VCaP (cell line): ENCODE data around the gene PLSCR1.

ENCODE experiments used
- H3K27ac ChIP-seq: fragments of 450-650 bp; 2 replicates; pipeline ENCODE4 v1.5.1; 2017
- TF ChIP-seq, protein P1 (sequence below): fragments of 450-650 bp; conservative IDR thresholded peaks from 2 replicates; pipeline ENCODE4 v1.5.1; 2017; ENCODE audit warnings: mild to moderate bottlenecking, moderate library complexity

PLSCR1 gene

GRCh38 chr3:146468671-146469149, 75.7 kb downstream of the PLSCR1 start:
- no peak overlapping the region for H3K27ac ChIP-seq
- TF ChIP-seq, protein P1, sequence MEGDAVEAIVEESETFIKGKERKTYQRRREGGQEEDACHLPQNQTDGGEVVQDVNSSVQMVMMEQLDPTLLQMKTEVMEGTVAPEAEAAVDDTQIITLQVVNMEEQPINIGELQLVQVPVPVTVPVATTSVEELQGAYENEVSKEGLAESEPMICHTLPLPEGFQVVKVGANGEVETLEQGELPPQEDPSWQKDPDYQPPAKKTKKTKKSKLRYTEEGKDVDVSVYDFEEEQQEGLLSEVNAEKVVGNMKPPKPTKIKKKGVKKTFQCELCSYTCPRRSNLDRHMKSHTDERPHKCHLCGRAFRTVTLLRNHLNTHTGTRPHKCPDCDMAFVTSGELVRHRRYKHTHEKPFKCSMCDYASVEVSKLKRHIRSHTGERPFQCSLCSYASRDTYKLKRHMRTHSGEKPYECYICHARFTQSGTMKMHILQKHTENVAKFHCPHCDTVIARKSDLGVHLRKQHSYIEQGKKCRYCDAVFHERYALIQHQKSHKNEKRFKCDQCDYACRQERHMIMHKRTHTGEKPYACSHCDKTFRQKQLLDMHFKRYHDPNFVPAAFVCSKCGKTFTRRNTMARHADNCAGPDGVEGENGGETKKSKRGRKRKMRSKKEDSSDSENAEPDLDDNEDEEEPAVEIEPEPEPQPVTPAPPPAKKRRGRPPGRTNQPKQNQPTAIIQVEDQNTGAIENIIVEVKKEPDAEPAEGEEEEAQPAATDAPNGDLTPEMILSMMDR, result no peak

DNA sequence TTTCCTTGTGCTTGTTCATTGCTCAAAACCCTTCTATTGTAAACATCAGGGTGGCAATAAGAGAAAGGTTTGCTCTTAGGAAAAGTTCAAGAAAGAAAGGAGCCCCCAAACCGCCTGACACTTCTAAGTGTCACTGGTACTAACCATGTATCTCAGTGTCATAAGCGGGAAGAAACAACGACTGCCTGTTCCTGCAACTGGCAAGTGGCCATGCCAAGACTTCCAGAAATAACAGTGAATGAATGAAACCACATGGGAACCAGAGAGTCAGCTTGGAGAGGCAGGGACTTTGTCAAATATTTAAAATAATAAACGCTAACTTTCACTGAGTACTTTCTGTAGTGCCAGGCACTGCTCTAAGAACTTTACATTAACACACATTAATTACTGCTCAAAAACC, 76.2 kb downstream of the PLSCR1 start:
- TF ChIP-seq, protein P1, result no peak

GRCh38 chr3:146466604-146467003, 77.8 kb downstream of the PLSCR1 start:
- no peak overlapping the region for H3K27ac ChIP-seq
- TF ChIP-seq, protein P1, result no peak

More for the DNA sequence above, 76.2 kb downstream of the PLSCR1 start:
- H3K27ac ChIP-seq, result no peak overlapping the region

DNA sequence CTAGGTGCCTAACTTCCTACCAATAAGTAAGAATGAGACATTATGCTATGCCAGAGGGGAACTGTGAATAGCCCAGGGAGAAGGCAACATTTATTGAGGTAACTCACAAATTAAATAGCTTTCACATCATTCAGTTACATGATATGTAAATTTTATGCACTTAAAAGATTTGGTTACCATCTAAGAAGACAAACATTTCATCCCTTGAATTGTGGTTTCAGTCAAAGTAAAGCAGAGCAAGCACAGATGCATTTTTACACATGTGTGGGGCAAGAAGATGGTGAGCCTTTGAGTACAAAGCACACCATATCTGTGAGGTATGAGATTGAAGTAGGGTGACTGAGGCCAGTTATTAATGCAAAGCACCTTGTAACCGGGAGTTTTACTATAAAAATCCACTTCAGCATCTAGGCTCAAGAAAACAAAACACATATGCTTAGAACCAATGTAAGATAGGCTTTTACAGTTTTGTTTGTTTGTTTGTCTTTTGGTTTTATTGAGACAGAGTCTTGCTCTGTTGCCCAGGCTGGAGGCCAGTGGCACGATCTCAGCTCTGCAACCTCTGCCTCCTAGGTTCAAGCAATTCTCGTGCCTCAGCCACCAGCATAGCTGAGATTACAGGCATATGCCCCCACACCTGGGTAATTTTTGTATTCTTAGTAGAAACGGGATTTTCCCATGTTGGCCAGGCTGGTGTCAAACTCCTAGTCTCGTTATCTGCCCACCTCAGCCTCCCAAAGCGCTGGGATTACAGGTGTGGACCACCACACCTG, 78.5 kb downstream of the PLSCR1 start:
- no peak overlapping the region for H3K27ac ChIP-seq
- TF ChIP-seq, protein P1, result no peak
